ENCODE data around the gene APC. TPM values are rescaled to one million over a fixed set of nuclear protein-coding genes. Genes with fewer than 3 reads are reported as not detected.
A peak's percentile ranks its signal among the peaks of the same experiment; 100 is the strongest.

The APC gene
- polyA plus RNA-seq, 1 experiment: 25.7 TPM

DNA sequence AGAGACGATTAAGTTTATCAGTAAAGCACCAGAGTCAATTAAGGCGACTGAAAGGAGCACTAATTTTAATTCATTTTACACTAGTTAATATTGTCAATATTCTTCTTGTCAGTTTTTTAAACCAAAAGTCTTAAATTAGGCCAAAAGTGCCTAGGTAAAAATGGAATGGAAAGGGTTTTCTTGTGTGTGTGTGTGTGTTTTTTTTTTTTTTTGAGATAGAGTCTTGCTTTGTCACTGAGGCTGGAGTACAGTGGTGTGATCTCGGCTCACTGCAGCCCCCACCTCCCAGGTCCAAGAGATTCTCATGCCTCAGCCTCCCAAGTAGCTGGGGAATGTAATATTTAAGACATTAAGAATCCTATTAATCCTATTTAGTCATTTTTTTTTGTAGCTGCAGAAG is 3.1 kb upstream of the APC start:
- no peaks in the 10 kb centered on the region for H3K27me3 ChIP-seq (ENCODE audit: control insufficient read depth, insufficient read depth, low read length)
- DNase-seq (ENCODE audit: low read depth, low spot score): no peak
- no peak overlapping the region for H3K4me3 ChIP-seq (ENCODE audit: low read depth, low read length)
- no peak for TF ChIP-seq CTCF (IDR thresholded peaks at IDR 0.05; ENCODE audit: low read depth, low read length)
- POLR2A ChIA-PET: no interaction called here
- H3K27ac ChIP-seq (ENCODE audit: low read depth, low read length): no peak overlapping the region
- no peaks in the 10 kb centered on the region for H3K9me3 ChIP-seq (ENCODE audit: control insufficient read depth, insufficient read depth, low read length)
- CTCF ChIA-PET: interaction anchor here (1.4 to 3.3 kb wide), 2 partner anchors 23 to 183 kb away, joined by 4 to 19 read pairs; no protein-coding TSS in a partner anchor

GRCh38 chr5:112735702-112736101 is 2.0 kb upstream of the APC start:
- ChIA-PET CTCF (interaction anchor here (0.8 to 3.3 kb wide), 3 partner anchors 20 to 185 kb away, joined by 3 to 19 read pairs (median 4); no protein-coding TSS in a partner anchor), POLR2A (no interaction called here)
- DNase-seq (ENCODE audit: low read depth, low spot score): no peak
- Histone ChIP-seq H3K27ac (ENCODE audit: low read depth, low read length) (no peak overlapping the region), H3K27me3 (ENCODE audit: control insufficient read depth, insufficient read depth, low read length) (no peaks in the 10 kb centered on the region), H3K9me3 (ENCODE audit: control insufficient read depth, insufficient read depth, low read length) (no peaks in the 10 kb centered on the region), H3K4me3 (ENCODE audit: low read depth, low read length) (no peak overlapping the region)
- TF ChIP-seq CTCF (IDR thresholded peaks at IDR 0.05; ENCODE audit: low read depth, low read length): no peak

GRCh38 chr5:112737070-112737462 is 619 bp upstream of the APC start:
- no peaks in the 10 kb centered on the region for H3K27me3 ChIP-seq (ENCODE audit: control insufficient read depth, insufficient read depth, low read length)
- ChIA-PET CTCF (interaction anchor here (0.6 to 3.3 kb wide), 3 partner anchors 20 to 185 kb away, joined by 6 to 19 read pairs (median 11); no protein-coding TSS in a partner anchor), POLR2A (no interaction called here)
- no peak for TF ChIP-seq CTCF (IDR thresholded peaks at IDR 0.05; ENCODE audit: low read depth, low read length)
- no peak for DNase-seq (ENCODE audit: low read depth, low spot score)
- peak overlapping the region; percentile 94 for H3K4me3 ChIP-seq (ENCODE audit: low read depth, low read length)
- H3K9me3 ChIP-seq (ENCODE audit: control insufficient read depth, insufficient read depth, low read length): no peaks in the 10 kb centered on the region
- H3K27ac ChIP-seq (ENCODE audit: low read depth, low read length): no peak overlapping the region

GRCh38 chr5:112738191-112738560 is 491 bp downstream of the APC start:
- Histone ChIP-seq H3K4me3 (ENCODE audit: low read depth, low read length) (peak overlapping the region; percentile 94), H3K9me3 (ENCODE audit: control insufficient read depth, insufficient read depth, low read length) (no peaks in the 10 kb centered on the region), H3K27ac (ENCODE audit: low read depth, low read length) (no peak overlapping the region), H3K27me3 (ENCODE audit: control insufficient read depth, insufficient read depth, low read length) (no peaks in the 10 kb centered on the region)
- no peak for TF ChIP-seq CTCF (IDR thresholded peaks at IDR 0.05; ENCODE audit: low read depth, low read length)
- POLR2A ChIA-PET: no interaction called here
- CTCF ChIA-PET: interaction anchor here (1.0 to 3.0 kb wide), 5 partner anchors 19 to 186 kb away, joined by 3 to 25 read pairs (median 3); no protein-coding TSS in a partner anchor
- DNase-seq (ENCODE audit: low read depth, low spot score): no peak

DNA sequence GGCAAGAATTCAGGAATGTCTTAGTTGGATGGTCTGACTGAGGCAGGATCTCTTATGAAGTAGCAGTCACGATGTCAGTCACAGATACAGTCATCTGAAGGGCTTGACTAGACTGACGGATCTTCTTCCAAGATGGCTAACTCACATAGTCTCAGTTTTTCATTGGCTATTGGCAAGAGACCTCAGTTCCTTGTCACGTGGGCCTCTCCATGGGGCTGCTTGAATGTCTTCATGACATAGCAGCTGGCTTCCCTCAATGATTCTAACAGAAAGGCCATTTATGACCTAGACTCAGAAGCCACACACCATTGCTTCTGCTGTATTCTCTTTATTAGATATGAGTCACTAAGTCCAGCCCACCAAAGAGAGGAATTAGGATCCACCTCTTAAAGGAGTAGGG is 4.7 kb downstream of the APC start:
- no peak for DNase-seq (ENCODE audit: low read depth, low spot score)
- Histone ChIP-seq H3K9me3 (ENCODE audit: control insufficient read depth, insufficient read depth, low read length) (no peaks in the 10 kb centered on the region), H3K27ac (ENCODE audit: low read depth, low read length) (no peak overlapping the region), H3K4me3 (ENCODE audit: low read depth, low read length) (no peak overlapping the region), H3K27me3 (ENCODE audit: control insufficient read depth, insufficient read depth, low read length) (no peaks in the 10 kb centered on the region)
- POLR2A ChIA-PET: no interaction called here
- no peak for TF ChIP-seq CTCF (IDR thresholded peaks at IDR 0.05; ENCODE audit: low read depth, low read length)
- CTCF ChIA-PET: no interaction called here
